ENCODE data around the gene GLTPD2. TPM values are rescaled to one million over a fixed set of nuclear protein-coding genes. Genes with fewer than 3 reads are reported as not detected.

The GLTPD2 gene
- total RNA-seq, 1 donor from 2014 or later = 0.46 TPM

DNA sequence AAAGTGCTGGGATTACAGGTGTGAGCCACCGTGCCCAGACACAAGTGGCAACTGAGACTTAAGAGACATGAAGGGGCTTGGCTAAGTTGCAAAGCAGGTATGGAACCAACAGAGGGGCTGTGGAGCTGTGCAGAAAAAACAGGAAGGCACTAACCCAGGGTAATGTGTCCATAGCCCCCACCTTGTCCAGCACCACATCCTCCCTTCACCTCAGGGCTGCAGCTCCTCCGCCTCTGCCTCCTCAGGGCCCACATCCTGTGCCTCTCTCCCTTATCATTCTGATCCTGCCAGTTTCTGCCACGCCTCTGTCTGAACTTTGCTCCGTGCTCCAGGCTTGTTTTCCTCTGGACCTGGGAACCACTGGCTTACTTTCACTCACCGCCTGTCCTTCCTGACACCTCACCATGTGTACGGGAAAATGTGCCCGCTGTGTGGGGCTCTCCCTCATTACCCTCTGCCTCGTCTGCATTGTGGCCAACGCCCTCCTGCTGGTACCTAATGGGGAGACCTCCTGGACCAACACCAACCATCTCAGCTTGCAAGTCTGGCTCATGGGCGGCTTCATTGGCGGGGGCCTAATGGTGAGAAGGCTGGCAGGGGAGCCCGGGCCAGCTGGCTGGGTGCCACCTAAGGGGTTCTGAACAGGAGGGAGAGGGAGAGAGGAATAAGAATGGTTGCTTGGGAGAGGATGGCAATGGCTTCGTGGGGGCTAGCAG, 17.1 kb upstream of the GLTPD2 start, which contains the start of gene TM4SF5:
Gene TM4SF5 (plus strand): TSS at position 368 of the 716 bp plus-strand sequence. CDS start 37 bp downstream, at position 405.
- DNase-seq (ENCODE audit: low spot score) = peak; percentile 81

DNA sequence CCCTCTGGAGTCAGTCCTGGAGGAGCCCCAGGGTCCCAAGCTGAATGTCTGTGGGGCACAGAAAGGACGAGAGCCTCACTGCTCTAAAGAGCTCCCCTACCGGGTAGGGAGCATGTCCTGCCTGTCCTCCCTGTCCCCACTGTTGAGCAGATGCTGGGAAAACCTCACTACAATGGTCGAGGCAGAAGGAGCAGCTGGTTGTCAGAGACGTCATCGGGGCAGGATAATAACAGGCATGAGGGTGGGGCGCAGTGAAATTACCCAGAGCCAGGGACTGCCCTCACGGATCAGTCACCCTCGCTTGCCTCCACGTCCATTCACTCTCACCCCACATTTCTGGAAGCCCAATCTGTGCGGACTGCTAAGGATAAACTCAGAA, 16.5 kb upstream of the GLTPD2 start:
- DNase-seq (ENCODE audit: low spot score) = no peak

GRCh38 chr17:4777969-4778760, 10.6 kb upstream of the GLTPD2 start:
- DNase-seq (ENCODE audit: low spot score) = no peak

DNA sequence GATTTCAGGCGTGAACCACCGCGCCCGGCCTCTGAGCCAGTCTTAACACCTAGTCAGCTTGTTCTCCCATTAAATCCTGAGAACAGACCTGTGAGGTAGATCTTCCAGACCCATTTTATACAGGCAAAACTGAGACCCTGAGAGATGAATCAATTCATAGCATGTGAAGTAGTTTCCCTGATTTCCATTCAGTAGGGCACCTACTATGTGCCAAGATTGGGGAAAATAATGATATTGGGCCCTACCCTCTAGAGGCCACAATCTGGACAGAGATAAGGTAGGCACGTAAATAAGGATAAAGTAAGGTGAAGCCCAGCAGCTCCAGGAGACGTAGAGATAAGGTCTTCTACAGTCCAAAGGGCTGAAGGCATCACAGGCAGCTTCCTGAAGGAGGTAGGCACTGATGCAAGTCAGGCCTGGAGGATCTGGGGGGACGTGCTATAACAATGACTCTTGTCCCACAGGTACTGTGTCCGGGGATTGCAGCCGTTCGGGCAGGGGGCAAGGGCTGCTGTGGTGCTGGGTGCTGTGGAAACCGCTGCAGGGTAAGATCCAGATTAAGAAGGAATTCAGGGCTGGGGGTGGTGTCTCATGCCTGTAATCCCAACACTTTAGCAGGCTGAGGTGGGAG, 8.3 kb upstream of the GLTPD2 start:
- DNase-seq (ENCODE audit: low spot score) = no peak

DNA sequence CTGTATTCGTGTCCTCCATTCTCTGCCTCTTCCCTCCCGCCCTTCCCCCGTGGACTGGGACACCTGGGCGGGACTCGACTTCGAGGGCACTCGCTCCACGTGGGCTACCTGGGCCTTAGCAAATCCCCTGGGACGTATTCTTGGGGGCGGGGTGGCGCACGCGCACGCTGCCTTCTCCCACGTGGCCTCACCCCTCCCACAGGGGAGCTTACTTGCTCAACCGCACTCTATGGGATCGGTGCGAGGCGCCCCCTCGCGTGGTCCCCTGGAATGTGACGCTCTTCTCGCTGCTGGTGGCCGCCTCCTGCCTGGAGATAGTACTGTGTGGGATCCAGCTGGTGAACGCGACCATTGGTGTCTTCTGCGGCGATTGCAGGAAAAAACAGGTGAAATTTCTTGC, 6.1 kb upstream of the GLTPD2 start:
- DNase-seq (ENCODE audit: low spot score) = no peak

GRCh38 chr17:4785311-4786105, 3.3 kb upstream of the GLTPD2 start:
- DNase-seq (ENCODE audit: low spot score) = no peak

DNA sequence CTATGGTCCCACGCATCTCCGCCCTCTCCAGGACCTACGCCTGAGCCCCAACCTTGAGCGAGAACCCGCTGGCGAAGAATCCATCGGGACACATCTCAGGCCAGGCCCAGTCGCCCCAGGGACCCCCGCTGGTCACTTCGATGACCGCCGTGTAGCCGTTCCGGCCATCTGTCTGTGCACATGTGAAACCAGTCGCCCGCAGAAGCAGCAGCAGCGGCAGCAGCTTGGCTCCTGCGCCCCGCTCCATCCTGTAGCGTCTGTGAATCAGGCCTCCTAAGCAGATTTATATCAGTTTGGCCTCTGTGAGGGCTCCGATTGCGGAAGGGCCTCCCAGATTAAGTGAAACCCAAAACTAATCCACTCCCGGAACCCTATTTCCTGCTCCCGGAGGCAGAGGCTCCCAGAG, 2.7 kb upstream of the GLTPD2 start, which contains the start of gene VMO1:
Gene VMO1 (minus strand): TSS at position 259 of the 406 bp plus-strand sequence. CDS start 12 bp downstream, at position 247.
- DNase-seq (ENCODE audit: low spot score) = no peak

DNA sequence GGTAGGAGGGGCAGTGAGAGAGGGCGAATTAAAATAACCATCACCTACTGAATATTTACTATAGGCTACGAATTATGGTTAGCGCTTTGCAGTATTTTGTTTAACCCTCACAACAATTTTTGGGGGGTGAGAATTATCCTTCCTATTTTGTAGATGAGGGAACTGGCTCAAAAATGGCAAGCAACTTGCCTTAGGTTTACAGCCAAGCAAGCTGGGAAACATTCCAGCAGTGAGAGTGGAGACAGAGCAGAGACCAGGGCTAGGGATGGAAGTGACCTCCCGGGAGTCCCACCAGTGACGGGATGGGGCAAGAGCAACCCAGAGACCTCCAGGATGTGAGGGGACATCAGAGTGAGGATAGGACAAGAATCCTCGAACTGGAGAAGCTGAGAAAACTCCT, 2.2 kb upstream of the GLTPD2 start:
- no peak for DNase-seq (ENCODE audit: low spot score)

DNA sequence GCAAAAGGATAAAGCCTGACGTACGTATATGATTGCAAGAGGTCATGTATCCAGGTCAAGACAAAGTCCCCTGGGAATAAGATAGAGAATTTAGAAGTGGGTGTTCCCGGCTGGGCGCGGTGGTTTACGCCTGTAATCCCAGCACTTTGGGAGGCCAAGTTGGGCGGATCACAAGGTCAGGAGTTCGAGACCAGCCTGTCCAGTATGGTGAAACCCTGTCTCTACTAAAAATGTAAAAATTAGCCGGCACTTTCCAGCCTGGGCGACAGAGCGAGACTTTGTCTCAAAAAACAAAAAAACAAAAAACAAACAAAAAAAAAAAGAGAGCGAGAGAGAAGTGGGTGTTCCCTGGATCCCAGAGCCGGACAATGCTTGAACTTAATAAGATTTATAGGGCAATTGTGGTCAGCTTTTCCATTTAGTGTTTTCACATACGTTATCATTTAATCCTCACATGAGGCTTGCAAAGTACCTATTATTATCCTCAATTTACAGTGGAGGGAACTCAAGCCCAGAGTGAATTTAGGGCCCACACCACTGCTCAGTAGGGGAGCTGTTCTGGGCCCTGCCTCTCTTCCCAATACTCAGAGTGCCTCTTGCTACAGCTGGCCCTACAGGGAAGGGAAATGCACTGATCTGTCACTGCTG, 481 bp upstream of the GLTPD2 start:
- DNase-seq (ENCODE audit: low spot score) = no peak

DNA sequence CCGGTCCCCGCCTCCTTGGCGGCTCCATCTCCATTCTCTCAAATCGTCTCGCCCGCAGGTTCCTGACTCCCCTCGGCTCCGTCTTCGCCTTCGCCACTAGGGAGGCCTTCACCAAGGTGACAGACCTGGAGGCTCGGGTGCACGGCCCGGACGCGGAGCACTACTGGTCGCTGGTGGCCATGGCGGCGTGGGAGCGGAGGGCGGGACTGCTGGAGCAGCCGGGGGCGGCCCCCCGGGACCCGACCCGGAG, 862 bp downstream of the GLTPD2 start:
- no peak for DNase-seq (ENCODE audit: low spot score)

DNA sequence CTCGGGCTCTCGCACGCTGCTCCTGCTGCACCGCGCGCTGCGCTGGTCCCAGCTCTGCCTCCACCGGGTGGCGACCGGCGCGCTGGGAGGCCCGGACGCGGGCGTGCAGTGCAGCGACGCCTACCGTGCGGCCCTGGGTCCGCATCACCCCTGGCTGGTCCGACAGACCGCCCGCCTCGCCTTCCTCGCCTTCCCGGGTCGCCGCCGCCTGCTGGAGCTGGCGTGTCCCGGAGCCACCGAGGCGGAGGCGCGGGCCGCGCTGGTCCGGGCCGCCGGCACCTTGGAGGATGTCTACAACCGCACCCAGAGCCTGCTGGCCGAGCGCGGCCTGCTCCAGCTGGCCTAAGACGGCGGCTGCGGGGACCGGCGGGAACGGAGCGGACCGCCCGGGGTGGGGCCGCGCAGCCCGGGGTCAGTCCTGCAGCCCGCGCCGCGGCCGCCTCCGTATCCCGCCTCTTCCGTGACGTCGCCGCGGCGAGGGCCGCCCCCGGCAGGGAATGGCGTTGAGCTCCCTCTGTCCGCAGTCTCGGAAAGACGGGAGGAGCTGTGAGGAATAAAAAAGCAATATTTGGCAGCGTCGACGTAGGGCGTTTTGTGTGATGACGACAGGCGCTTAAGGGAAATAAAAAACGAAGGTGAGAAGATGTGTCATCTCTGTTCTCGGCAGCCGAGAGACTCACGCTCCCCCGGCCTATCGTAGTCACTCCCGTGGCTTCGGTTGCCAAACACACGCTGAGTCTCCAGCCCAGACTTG, 1.4 kb downstream of the GLTPD2 start:
- DNase-seq (ENCODE audit: low spot score) = peak; percentile 85

- DNase-seq (ENCODE audit: low spot score) = no peak
These were observed 1.9 kb downstream of the GLTPD2 start for GRCh38 chr17:4790705-4791088.

GRCh38 chr17:4795168-4795567, 6.4 kb downstream of the GLTPD2 start:
- DNase-seq (ENCODE audit: low spot score) = no peak

- no peak for DNase-seq (ENCODE audit: low spot score)
These were observed 7.8 kb downstream of the GLTPD2 start for GRCh38 chr17:4796552-4796920.

GRCh38 chr17:4800462-4801196, 11.9 kb downstream of the GLTPD2 start:
- DNase-seq (ENCODE audit: low spot score) = no peak

- DNase-seq (ENCODE audit: low spot score) = no peak
These were observed 13.5 kb downstream of the GLTPD2 start, which contains the start of gene C17orf114 for GRCh38 chr17:4802228-4802627. Gene C17orf114 (minus strand): TSS chr17:4802328.

GRCh38 chr17:4806456-4806776, 17.7 kb downstream of the GLTPD2 start:
- DNase-seq (ENCODE audit: low spot score) = no peak

DNA sequence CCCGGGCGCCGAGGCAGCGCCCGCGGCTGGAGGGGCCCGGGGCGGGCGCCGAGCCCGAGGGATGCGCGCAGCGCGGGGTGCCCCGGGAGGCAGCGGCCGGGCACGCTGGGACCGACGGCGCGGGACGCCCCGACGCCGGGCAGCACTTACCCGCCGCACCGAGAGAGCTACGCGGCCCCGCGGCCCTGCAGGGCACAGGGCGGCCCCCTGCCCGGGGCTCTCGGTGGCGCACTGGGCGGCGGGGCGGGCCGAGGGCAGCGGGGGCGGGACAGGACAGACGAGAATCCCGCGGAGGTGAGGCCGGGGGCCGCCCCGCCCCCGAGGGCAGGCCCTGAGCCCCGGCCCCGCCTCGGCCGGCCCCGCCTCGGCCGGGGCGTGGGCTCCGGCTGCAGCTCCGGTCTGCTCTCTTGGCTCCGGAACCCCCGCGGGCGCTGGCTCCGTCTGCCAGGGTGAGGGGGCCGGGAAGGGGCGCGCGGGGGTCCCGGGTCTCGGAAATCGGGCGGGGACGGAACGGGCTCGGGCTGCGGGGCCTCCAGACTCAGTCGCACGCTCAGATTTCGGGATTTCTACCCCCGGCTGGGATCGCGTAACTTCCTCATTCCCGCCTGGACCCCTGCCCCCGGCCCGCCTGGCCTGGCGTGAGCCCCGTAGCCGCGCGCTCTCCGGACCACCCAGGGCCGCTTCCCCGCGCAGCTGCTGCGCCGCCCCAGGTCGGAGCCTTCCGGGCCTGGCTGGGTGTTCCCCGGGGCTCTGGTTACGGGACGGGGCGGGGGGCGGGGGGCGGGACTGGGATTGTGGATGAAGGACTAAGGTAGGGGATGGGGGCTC, 18.2 kb downstream of the GLTPD2 start, which contains the start of gene PLD2:
Gene PLD2 (plus strand): TSS at position 376 of the 828 bp plus-strand sequence. CDS start 621 bp downstream, outside the sequence.
- DNase-seq (ENCODE audit: low spot score) = peak; percentile 82

Data from mucosa of gallbladder (tissue), 1 donor.